Amniotic epithelial cell (primary cell): Measurements from ENCODE around the gene MYBPC1.
"Not testable (repeated sequence)": the region's sequence is repeated elsewhere in the genome, so short reads cannot be mapped to it uniquely, and the experiment has no call there.

Experiments
- DNase-seq: peaks from one replicate; pipeline ENCODE4 v3.0.0-alpha.2; 2010; ENCODE audit warnings: low read depth

Gene MYBPC1

GRCh38 chr12:101594700-101595099 is at the start of gene MYBPC1:
Gene MYBPC1, plus strand, starts transcription at chr12:101594971. Its CDS starts 100 bp downstream, at chr12:101595071.
- no peak for DNase-seq

- no peak for DNase-seq
Observed at GRCh38 chr12:101551362-101552114, 43.2 kb upstream of the MYBPC1 start.

- DNase-seq, result peak; percentile 0
Observed at GRCh38 chr12:101552277-101552676, 42.5 kb upstream of the MYBPC1 start.

GRCh38 chr12:101557094-101557493 is 37.7 kb upstream of the MYBPC1 start:
- DNase-seq, result no peak

- not testable (repeated sequence) for DNase-seq
Observed at GRCh38 chr12:101558726-101559125, 36.0 kb upstream of the MYBPC1 start.

GRCh38 chr12:101563212-101563611 is 31.6 kb upstream of the MYBPC1 start:
- no peak for DNase-seq

- peak; percentile 0 for DNase-seq
Observed at GRCh38 chr12:101564912-101565311, 29.9 kb upstream of the MYBPC1 start.

- no peak for DNase-seq
Observed at GRCh38 chr12:101566318-101566717, 28.5 kb upstream of the MYBPC1 start.

- DNase-seq, result no peak
Observed at GRCh38 chr12:101567918-101568317, 26.9 kb upstream of the MYBPC1 start.

- DNase-seq, result peak; percentile 36
Observed at GRCh38 chr12:101570047-101570446, 24.7 kb upstream of the MYBPC1 start.

- DNase-seq, result no peak
Observed at GRCh38 chr12:101571105-101571504, 23.7 kb upstream of the MYBPC1 start.

- DNase-seq, result no peak
Observed at GRCh38 chr12:101573743-101574142, 21.0 kb upstream of the MYBPC1 start.

- DNase-seq, result no peak
Observed at GRCh38 chr12:101578417-101578816, 16.4 kb upstream of the MYBPC1 start.

GRCh38 chr12:101581190-101581589 is 13.6 kb upstream of the MYBPC1 start:
- no peak for DNase-seq

GRCh38 chr12:101582937-101583336 is 11.8 kb upstream of the MYBPC1 start:
- no peak for DNase-seq

GRCh38 chr12:101590383-101590782 is 4.4 kb upstream of the MYBPC1 start:
- DNase-seq, result no peak

GRCh38 chr12:101591781-101592180 is 3.0 kb upstream of the MYBPC1 start:
- no peak for DNase-seq

- DNase-seq, result no peak
Observed at GRCh38 chr12:101592448-101592847, 2.3 kb upstream of the MYBPC1 start.

- no peak for DNase-seq
Observed at GRCh38 chr12:101592921-101593320, 1.9 kb upstream of the MYBPC1 start.

GRCh38 chr12:101596172-101596571 is 1.4 kb downstream of the MYBPC1 start:
- DNase-seq, result no peak

GRCh38 chr12:101597164-101597563 is 2.4 kb downstream of the MYBPC1 start:
- DNase-seq, result no peak

GRCh38 chr12:101598483-101598882 is 3.7 kb downstream of the MYBPC1 start:
- no peak for DNase-seq

GRCh38 chr12:101599311-101599710 is 4.5 kb downstream of the MYBPC1 start:
- DNase-seq, result no peak
